Neuronal stem cell (in vitro differentiated cells): ENCODE measurements around the gene GPD1.

Experiments used
- DNase-seq: peaks from one replicate; pipeline ENCODE4 v3.0.0-alpha.2; 2013; ENCODE audit warnings: low spot score
- H2AFZ ChIP-seq: one replicate; pipeline ENCODE4 v1.6.1; 2013; ENCODE audit warnings: mild to moderate bottlenecking, low read length, inconsistent platforms
- H2AK5ac ChIP-seq: 2 replicates; pipeline ENCODE4 v1.6.1; 2013; ENCODE audit warnings: low read depth, mild to moderate bottlenecking, inconsistent platforms, low read length, moderate library complexity, mixed read lengths
- H2BK120ac ChIP-seq: 2 replicates; pipeline ENCODE4 v1.6.1; 2013; ENCODE audit warnings: low read depth, mild to moderate bottlenecking, inconsistent platforms, low read length, moderate library complexity, mixed read lengths
- H2BK12ac ChIP-seq: one replicate; pipeline ENCODE4 v1.6.1; 2013; ENCODE audit warnings: low read length, inconsistent platforms
- H2BK15ac ChIP-seq: 2 replicates; pipeline ENCODE4 v1.6.1; 2013; ENCODE audit warnings: mild to moderate bottlenecking, low read length, inconsistent platforms, mixed read lengths
- H2BK5ac ChIP-seq: one replicate; pipeline ENCODE4 v1.6.1; 2013; ENCODE audit warnings: inconsistent platforms, mild to moderate bottlenecking, low read length, moderate library complexity
- H3K14ac ChIP-seq: one replicate; pipeline ENCODE4 v1.6.1; 2013; ENCODE audit warnings: low read length, inconsistent platforms
- H3K18ac ChIP-seq: 2 replicates; pipeline ENCODE4 v1.6.1; 2013; ENCODE audit warnings: low read length, inconsistent platforms
- H3K23ac ChIP-seq: 2 replicates; pipeline ENCODE4 v1.6.1; 2013; ENCODE audit warnings: low read depth, mild to moderate bottlenecking, mixed read lengths, low read length, inconsistent platforms; ENCODE audit not compliant: poor library complexity
- H3K27ac ChIP-seq: replicated peaks from 3 replicates; pipeline ENCODE4 v1.5.1; 2013; ENCODE audit warnings: low read length, inconsistent platforms
- H3K27me3 ChIP-seq, 3 experiments: 2 replicates each; pipeline ENCODE4 v1.6.1; 2013; ENCODE audit warnings: low read length in 3 of 3, mild to moderate bottlenecking in 2 of 3, inconsistent platforms in 1 of 3, low read depth in 1 of 3, mixed read lengths in 1 of 3, moderate library complexity in 1 of 3; ENCODE audit not compliant: control insufficient read depth in 3 of 3, insufficient read depth in 3 of 3
- H3K36me3 ChIP-seq, 2 donors: replicated peaks in 1 of 2; 2 replicates each; pipeline ENCODE4 v1.6.1; 2013; ENCODE audit warnings: low read length in 2 of 2; ENCODE audit not compliant: control insufficient read depth in 2 of 2, insufficient read depth in 2 of 2
- H3K4ac ChIP-seq: 2 replicates; pipeline ENCODE4 v1.6.1; 2013; ENCODE audit warnings: inconsistent platforms, mild to moderate bottlenecking, low read length, moderate library complexity
- H3K4me1 ChIP-seq, 2 donors: 1 replicate in 1 of 2; 2 replicates in 1 of 2; pipeline ENCODE4 v1.6.1; 2013; ENCODE audit warnings: low read length in 2 of 2, low read depth in 1 of 2; ENCODE audit not compliant: control insufficient read depth in 2 of 2, insufficient read depth in 1 of 2
- H3K4me2 ChIP-seq: one replicate; pipeline ENCODE4 v1.6.1; 2013; ENCODE audit warnings: mild to moderate bottlenecking, low read length, inconsistent platforms; ENCODE audit not compliant: insufficient read depth, poor library complexity, severe bottlenecking
- H3K4me3 ChIP-seq, 2 donors: 2 replicates each; pipeline ENCODE4 v1.5.1; 2013; ENCODE audit warnings: low read length in 2 of 2, mild to moderate bottlenecking in 2 of 2, inconsistent platforms in 1 of 2, moderate library complexity in 1 of 2
- H3K79me1 ChIP-seq: one replicate; pipeline ENCODE4 v1.6.1; 2013; ENCODE audit warnings: low read depth, mild to moderate bottlenecking, inconsistent platforms, low read length, moderate library complexity
- H3K9ac ChIP-seq: one replicate; pipeline ENCODE4 v1.6.1; 2013; ENCODE audit warnings: mild to moderate bottlenecking, low read depth, low read length, inconsistent platforms; ENCODE audit not compliant: poor library complexity
- H3K9me3 ChIP-seq, 2 donors: replicated peaks in 1 of 2; 2 replicates each; pipeline versions ENCODE3 to v1.6.1; 2013; ENCODE audit warnings: low read length in 2 of 2, mild to moderate bottlenecking in 2 of 2, inconsistent platforms in 1 of 2, low read depth in 1 of 2, mixed read lengths in 1 of 2, moderate library complexity in 1 of 2; ENCODE audit not compliant: control insufficient read depth in 2 of 2, insufficient read depth in 1 of 2
- H4K8ac ChIP-seq: one replicate; pipeline ENCODE4 v1.6.1; 2013; ENCODE audit warnings: low read depth, mild to moderate bottlenecking, inconsistent platforms, low read length, moderate library complexity
- H4K91ac ChIP-seq: one replicate; pipeline ENCODE4 v1.6.1; 2013; ENCODE audit warnings: low read length, low read depth, mild to moderate bottlenecking, inconsistent platforms; ENCODE audit not compliant: poor library complexity
- WGBS, 2 donors: extraction: QIAGEN DNeasy Blood & Tissue Kit; methylation state at CpG; one replicate each; pipeline ENCODE4 v1.1.7; 2013; ENCODE audit warnings: missing lambda C conversion rate in 2 of 2, mixed read lengths in 1 of 2; ENCODE audit not compliant: insufficient read length in 2 of 2, insufficient replicate concordance in 1 of 2; ENCODE audit errors: extremely low coverage in 2 of 2; 5-methylcytosine and 5-hydroxymethylcytosine counted together

The GPD1 gene

GRCh38 chr12:50103351-50103750, 457 bp upstream of the GPD1 start:
- Histone ChIP-seq H2BK12ac (no peak overlapping the region), H3K27me3 (no peaks in the 10 kb centered on the region), H3K4me1 (peaks cover 2 to 9% of the 10 kb centered on the region in 2 donors), H3K14ac (no peak overlapping the region), H3K4me2 (no peak overlapping the region), H3K18ac (no peak overlapping the region), H4K91ac (no peak overlapping the region), H2AFZ (no peak overlapping the region), H2BK120ac (no peak overlapping the region), H3K27ac (no peak overlapping the region), H3K79me1 (no peaks in the 10 kb centered on the region), H3K4ac (no peak overlapping the region), H3K36me3 (peaks cover 18 to 44% of the 10 kb centered on the region in 2 donors), H3K9ac (no peak overlapping the region), H3K9me3 (peaks cover 0 to 1% of the 10 kb centered on the region in 2 donors), H2AK5ac (no peak overlapping the region), H4K8ac (no peak overlapping the region), H2BK15ac (no peak overlapping the region), H2BK5ac (no peak overlapping the region), H3K4me3 (no peak overlapping the region), H3K23ac (no peak overlapping the region)
- DNase-seq, result no peak
- no CpG with 5 or more reads among the region's 2 CpGs for WGBS, 2 donors

GRCh38 chr12:50104417-50105366, 884 bp downstream of the GPD1 start:
- WGBS, 2 donors, result no CpG with 5 or more reads among the region's 14 CpGs
- no peak overlapping the region for H2AFZ ChIP-seq
- H3K36me3 ChIP-seq, result peaks cover 6 to 30% of the 10 kb centered on the region in 2 donors
- peak overlapping the region; percentile 84 for H4K8ac ChIP-seq
- peak overlapping the region; percentile 57 for H3K18ac ChIP-seq
- H3K9ac ChIP-seq, result no peak overlapping the region
- no peak overlapping the region for H3K4me3 ChIP-seq
- H2AK5ac ChIP-seq, result peak overlapping the region; percentile 20
- peaks cover 4 to 11% of the 10 kb centered on the region in 2 donors for H3K4me1 ChIP-seq
- no peaks in the 10 kb centered on the region for H3K27me3 ChIP-seq
- no peak overlapping the region for H2BK12ac ChIP-seq
- H3K14ac ChIP-seq, result peak overlapping the region; percentile 67
- no peak for DNase-seq
- H4K91ac ChIP-seq, result no peak overlapping the region
- H3K4ac ChIP-seq, result no peak overlapping the region
- no peak overlapping the region for H3K27ac ChIP-seq
- no peaks in the 10 kb centered on the region for H3K79me1 ChIP-seq
- H3K9me3 ChIP-seq, result peaks cover 0 to 1% of the 10 kb centered on the region in 2 donors
- peak overlapping the region; percentile 47 for H3K23ac ChIP-seq
- no peak overlapping the region for H3K4me2 ChIP-seq
- no peak overlapping the region for H2BK120ac ChIP-seq
- no peak overlapping the region for H2BK15ac ChIP-seq
- H2BK5ac ChIP-seq, result no peak overlapping the region

GRCh38 chr12:50105913-50106450, 2.2 kb downstream of the GPD1 start:
- no peak overlapping the region for H2BK12ac ChIP-seq
- H3K4me3 ChIP-seq, result no peak overlapping the region
- H3K23ac ChIP-seq, result no peak overlapping the region
- no peak overlapping the region for H2BK120ac ChIP-seq
- no peak for DNase-seq
- H3K4me2 ChIP-seq, result no peak overlapping the region
- H3K4ac ChIP-seq, result no peak overlapping the region
- peaks cover 0 to 18% of the 10 kb centered on the region in 2 donors for H3K36me3 ChIP-seq
- H4K91ac ChIP-seq, result no peak overlapping the region
- H2AK5ac ChIP-seq, result no peak overlapping the region
- H3K18ac ChIP-seq, result no peak overlapping the region
- H3K27me3 ChIP-seq, result no peaks in the 10 kb centered on the region
- H2AFZ ChIP-seq, result no peak overlapping the region
- no peak overlapping the region for H3K27ac ChIP-seq
- H3K79me1 ChIP-seq, result no peaks in the 10 kb centered on the region
- H4K8ac ChIP-seq, result no peak overlapping the region
- peak overlapping the region; percentile 11 for H3K14ac ChIP-seq
- H3K9me3 ChIP-seq, result peaks cover 0 to 1% of the 10 kb centered on the region in 2 donors
- H3K9ac ChIP-seq, result no peak overlapping the region
- H3K4me1 ChIP-seq, result peaks cover 17 to 24% of the 10 kb centered on the region in 2 donors
- H2BK15ac ChIP-seq, result no peak overlapping the region
- no peak overlapping the region for H2BK5ac ChIP-seq
- WGBS, 2 donors, result no CpG with 5 or more reads among the region's 12 CpGs

GRCh38 chr12:50106907-50107306, 3.1 kb downstream of the GPD1 start:
- Histone ChIP-seq H3K9me3 (peaks cover 0 to 1% of the 10 kb centered on the region in 2 donors), H3K4me3 (no peak overlapping the region), H2BK5ac (no peak overlapping the region), H2AK5ac (no peak overlapping the region), H4K91ac (no peak overlapping the region), H3K23ac (no peak overlapping the region), H4K8ac (no peak overlapping the region), H3K36me3 (peaks cover 0 to 11% of the 10 kb centered on the region in 2 donors), H2BK15ac (no peak overlapping the region), H3K18ac (no peak overlapping the region), H2BK120ac (no peak overlapping the region), H3K9ac (no peak overlapping the region), H3K4me2 (no peak overlapping the region), H3K4me1 (peaks cover 20 to 26% of the 10 kb centered on the region in 2 donors), H3K14ac (no peak overlapping the region), H3K27me3 (no peaks in the 10 kb centered on the region), H3K79me1 (no peaks in the 10 kb centered on the region), H2BK12ac (no peak overlapping the region), H3K4ac (no peak overlapping the region), H3K27ac (no peak overlapping the region), H2AFZ (no peak overlapping the region)
- no peak for DNase-seq
- WGBS, 2 donors, result no CpG with 5 or more reads among the region's 3 CpGs
